GM06990 (cell line): ENCODE data around the gene MRPL44.

Experiments
- DNase-seq: peaks from one replicate; pipeline ENCODE4 v3.0.0-alpha.2; 2011; ENCODE audit not compliant: insufficient read length; ENCODE audit errors: extremely low read depth
- H3K27me3 ChIP-seq: replicated peaks from 2 replicates; pipeline ENCODE4 v1.6.0; 2011; ENCODE audit warnings: low read length; ENCODE audit not compliant: control insufficient read depth, insufficient read depth
- H3K36me3 ChIP-seq: 2 replicates; pipeline ENCODE4 v1.5.1; 2011; ENCODE audit warnings: low read length; ENCODE audit not compliant: control insufficient read depth, insufficient read depth
- H3K4me3 ChIP-seq: replicated peaks from 2 replicates; pipeline ENCODE4 v1.5.1; 2011; ENCODE audit warnings: low read depth, mild to moderate bottlenecking, control low read depth, low read length
- TF ChIP-seq, protein P1 (sequence below): IDR thresholded peaks from 2 replicates; pipeline ENCODE4 v1.5.1; 2011; ENCODE audit warnings: low read length, control low read depth, mild to moderate bottlenecking, inconsistent platforms; ENCODE audit not compliant: insufficient read depth, poor library complexity, severe bottlenecking

MRPL44 gene

GRCh38 chr2:223923976-223924375 is 33.3 kb upstream of the MRPL44 start:
- no peak overlapping the region for H3K4me3 ChIP-seq
- H3K27me3 ChIP-seq: no peaks in the 10 kb centered on the region
- no peak for DNase-seq
- peaks cover 5% of the 10 kb centered on the region for H3K36me3 ChIP-seq
- TF ChIP-seq, protein P1, sequence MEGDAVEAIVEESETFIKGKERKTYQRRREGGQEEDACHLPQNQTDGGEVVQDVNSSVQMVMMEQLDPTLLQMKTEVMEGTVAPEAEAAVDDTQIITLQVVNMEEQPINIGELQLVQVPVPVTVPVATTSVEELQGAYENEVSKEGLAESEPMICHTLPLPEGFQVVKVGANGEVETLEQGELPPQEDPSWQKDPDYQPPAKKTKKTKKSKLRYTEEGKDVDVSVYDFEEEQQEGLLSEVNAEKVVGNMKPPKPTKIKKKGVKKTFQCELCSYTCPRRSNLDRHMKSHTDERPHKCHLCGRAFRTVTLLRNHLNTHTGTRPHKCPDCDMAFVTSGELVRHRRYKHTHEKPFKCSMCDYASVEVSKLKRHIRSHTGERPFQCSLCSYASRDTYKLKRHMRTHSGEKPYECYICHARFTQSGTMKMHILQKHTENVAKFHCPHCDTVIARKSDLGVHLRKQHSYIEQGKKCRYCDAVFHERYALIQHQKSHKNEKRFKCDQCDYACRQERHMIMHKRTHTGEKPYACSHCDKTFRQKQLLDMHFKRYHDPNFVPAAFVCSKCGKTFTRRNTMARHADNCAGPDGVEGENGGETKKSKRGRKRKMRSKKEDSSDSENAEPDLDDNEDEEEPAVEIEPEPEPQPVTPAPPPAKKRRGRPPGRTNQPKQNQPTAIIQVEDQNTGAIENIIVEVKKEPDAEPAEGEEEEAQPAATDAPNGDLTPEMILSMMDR: no peak

GRCh38 chr2:223925106-223925505 is 32.2 kb upstream of the MRPL44 start:
- no peak overlapping the region for H3K4me3 ChIP-seq
- peaks cover 3% of the 10 kb centered on the region; the same call in 1 of the 2 replicates for H3K36me3 ChIP-seq
- H3K27me3 ChIP-seq: no peaks in the 10 kb centered on the region
- TF ChIP-seq, protein P1: no peak
- DNase-seq: no peak

GRCh38 chr2:223928113-223929006 is 28.9 kb upstream of the MRPL44 start:
- H3K36me3 ChIP-seq: peaks cover 1% of the 10 kb centered on the region; the same call in 1 of the 2 replicates
- H3K4me3 ChIP-seq: no peak overlapping the region
- TF ChIP-seq, protein P1: no peak
- no peaks in the 10 kb centered on the region for H3K27me3 ChIP-seq
- DNase-seq: no peak

GRCh38 chr2:223929571-223930102 is 27.6 kb upstream of the MRPL44 start:
- DNase-seq: no peak
- TF ChIP-seq, protein P1: no peak
- no peak overlapping the region for H3K4me3 ChIP-seq
- H3K27me3 ChIP-seq: no peaks in the 10 kb centered on the region
- peaks cover 1% of the 10 kb centered on the region; the same call in 1 of the 2 replicates for H3K36me3 ChIP-seq

GRCh38 chr2:223930103-223930976 is 26.9 kb upstream of the MRPL44 start:
- H3K4me3 ChIP-seq: no peak overlapping the region
- H3K36me3 ChIP-seq: peaks cover 1% of the 10 kb centered on the region
- TF ChIP-seq, protein P1: no peak
- H3K27me3 ChIP-seq: no peaks in the 10 kb centered on the region
- DNase-seq: no peak
